Osteoblast (primary cell): ENCODE measurements around the gene BCAS3. TPM values are rescaled to one million over a fixed set of nuclear protein-coding genes. Genes with fewer than 3 reads are reported as not detected.
A peak's percentile ranks its signal among the peaks of the same experiment; 100 is the strongest.

Experiments used
- DNase-seq: peaks from one replicate; pipeline ENCODE4 v3.0.0; 2011; ENCODE audit warnings: low spot score, mixed read lengths; ENCODE audit not compliant: insufficient read length; ENCODE audit errors: missing footprints
- H2AFZ ChIP-seq: 2 replicates; pipeline ENCODE4 v1.6.0; 2011; ENCODE audit warnings: mild to moderate bottlenecking, low read length
- H3K27ac ChIP-seq: 2 replicates; pipeline ENCODE4 v1.5.1; 2011; ENCODE audit warnings: mild to moderate bottlenecking, low read depth, low read length, moderate library complexity
- H3K27me3 ChIP-seq: 2 replicates; pipeline ENCODE4 v1.6.0; 2012; ENCODE audit warnings: mild to moderate bottlenecking, control low read depth, inconsistent platforms, low read length, moderate library complexity; ENCODE audit not compliant: insufficient read depth
- H3K36me3 ChIP-seq: 2 replicates; pipeline ENCODE4 v1.5.1; 2011; ENCODE audit warnings: mild to moderate bottlenecking, low read length, control low read depth, moderate library complexity; ENCODE audit not compliant: insufficient read depth
- H3K4me1 ChIP-seq: 2 replicates; pipeline ENCODE4 v1.5.1; 2011; ENCODE audit warnings: mild to moderate bottlenecking, low read length, control low read depth, moderate library complexity; ENCODE audit not compliant: insufficient read depth
- H3K4me2 ChIP-seq: 2 replicates; pipeline ENCODE4 v1.6.0; 2011; ENCODE audit warnings: mild to moderate bottlenecking, low read length; ENCODE audit not compliant: insufficient read depth
- H3K4me3 ChIP-seq: fragments of 200-600 bp; sonication (generic); 3 replicates; pipeline ENCODE4 v1.5.1; 2012; ENCODE audit warnings: mild to moderate bottlenecking, low read length, inconsistent platforms; ENCODE audit not compliant: insufficient read depth
- H3K79me2 ChIP-seq: 2 replicates; pipeline ENCODE4 v1.6.0; 2012; ENCODE audit warnings: mild to moderate bottlenecking, low read length, control low read depth, inconsistent platforms; ENCODE audit not compliant: insufficient read depth
- H3K9me3 ChIP-seq: 2 replicates; pipeline ENCODE4 v1.5.1; 2011; ENCODE audit warnings: low read depth, low read length, control low read depth
- H4K20me1 ChIP-seq: 2 replicates; pipeline ENCODE4 v1.6.0; 2012; ENCODE audit warnings: mild to moderate bottlenecking, low read length, control low read depth; ENCODE audit not compliant: insufficient read depth
- total RNA-seq: library from RNA; depleted of rRNA; stranded (reverse); fragments of >200 nt; gene quantifications from 2 replicates; pipeline ENCODE4 v1.2.3, GENCODE V29; 2012
- TF ChIP-seq, protein P1 (sequence below): IDR thresholded peaks from 2 replicates; pipeline ENCODE4 v1.5.1; 2011; ENCODE audit warnings: mild to moderate bottlenecking, low read depth, low read length, moderate library complexity; ENCODE audit errors: extremely low read depth

The BCAS3 gene
- total RNA-seq, 1 donor: 31.5 TPM

DNA sequence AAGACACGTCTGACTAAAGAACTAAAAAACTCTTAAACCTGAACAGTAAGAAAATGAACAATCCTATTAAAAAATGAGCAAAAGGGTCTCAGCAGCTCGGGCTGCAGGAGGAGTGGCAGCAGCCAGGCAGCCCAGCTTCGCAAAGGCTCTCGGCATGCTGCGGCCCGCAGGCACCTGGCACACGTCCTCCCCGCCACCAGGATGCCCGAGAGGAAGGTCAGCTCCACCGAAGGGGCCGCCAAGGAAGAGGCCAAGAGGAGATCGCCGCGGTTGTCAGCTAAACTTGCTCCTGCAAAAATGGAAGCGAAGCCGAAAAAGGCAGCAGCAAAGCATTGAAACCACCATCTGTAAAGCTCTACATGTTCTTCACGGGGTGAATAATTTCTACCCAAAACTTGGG lies 173.5 kb downstream of the BCAS3 start:
- H3K4me1 ChIP-seq: no peaks in the 10 kb centered on the region
- TF ChIP-seq, protein P1, sequence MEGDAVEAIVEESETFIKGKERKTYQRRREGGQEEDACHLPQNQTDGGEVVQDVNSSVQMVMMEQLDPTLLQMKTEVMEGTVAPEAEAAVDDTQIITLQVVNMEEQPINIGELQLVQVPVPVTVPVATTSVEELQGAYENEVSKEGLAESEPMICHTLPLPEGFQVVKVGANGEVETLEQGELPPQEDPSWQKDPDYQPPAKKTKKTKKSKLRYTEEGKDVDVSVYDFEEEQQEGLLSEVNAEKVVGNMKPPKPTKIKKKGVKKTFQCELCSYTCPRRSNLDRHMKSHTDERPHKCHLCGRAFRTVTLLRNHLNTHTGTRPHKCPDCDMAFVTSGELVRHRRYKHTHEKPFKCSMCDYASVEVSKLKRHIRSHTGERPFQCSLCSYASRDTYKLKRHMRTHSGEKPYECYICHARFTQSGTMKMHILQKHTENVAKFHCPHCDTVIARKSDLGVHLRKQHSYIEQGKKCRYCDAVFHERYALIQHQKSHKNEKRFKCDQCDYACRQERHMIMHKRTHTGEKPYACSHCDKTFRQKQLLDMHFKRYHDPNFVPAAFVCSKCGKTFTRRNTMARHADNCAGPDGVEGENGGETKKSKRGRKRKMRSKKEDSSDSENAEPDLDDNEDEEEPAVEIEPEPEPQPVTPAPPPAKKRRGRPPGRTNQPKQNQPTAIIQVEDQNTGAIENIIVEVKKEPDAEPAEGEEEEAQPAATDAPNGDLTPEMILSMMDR: no peak
- no peak overlapping the region for H3K4me3 ChIP-seq
- no peak overlapping the region for H3K4me2 ChIP-seq
- no peaks in the 10 kb centered on the region for H3K27me3 ChIP-seq
- H3K79me2 ChIP-seq: no peaks in the 10 kb centered on the region
- H3K27ac ChIP-seq: no peak overlapping the region
- no peaks in the 10 kb centered on the region for H4K20me1 ChIP-seq
- H3K36me3 ChIP-seq: no peaks in the 10 kb centered on the region
- no peak for DNase-seq
- H2AFZ ChIP-seq: no peak overlapping the region
- no peaks in the 10 kb centered on the region for H3K9me3 ChIP-seq

DNA sequence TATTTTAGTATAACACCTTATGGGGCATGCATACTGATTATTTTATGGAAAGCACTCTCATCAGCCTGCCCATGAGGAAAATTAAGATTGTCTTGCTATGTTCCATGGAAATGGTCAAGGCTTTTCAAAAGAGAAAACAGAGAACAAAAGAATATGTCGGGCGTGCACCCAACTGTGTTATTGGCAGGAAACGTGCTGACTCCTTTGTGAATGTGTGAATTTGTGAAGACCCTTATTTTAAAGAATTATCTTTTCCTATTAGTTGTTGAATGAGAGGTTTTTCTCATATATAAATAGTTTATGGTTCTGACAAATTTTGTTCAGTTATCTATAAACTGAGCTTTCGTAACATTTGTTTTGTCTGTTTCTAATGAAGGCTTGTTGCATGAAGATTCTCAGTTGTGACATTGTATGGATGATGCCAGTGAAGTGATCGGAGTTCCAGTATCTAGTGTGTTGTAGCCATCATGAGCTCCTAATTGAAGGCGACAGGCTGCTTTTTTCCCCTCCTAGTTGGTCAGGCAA lies 180.0 kb downstream of the BCAS3 start:
- H3K4me3 ChIP-seq: no peak overlapping the region
- TF ChIP-seq, protein P1: no peak
- no peaks in the 10 kb centered on the region for H3K9me3 ChIP-seq
- no peaks in the 10 kb centered on the region for H3K36me3 ChIP-seq
- no peak overlapping the region for H3K4me2 ChIP-seq
- H3K4me1 ChIP-seq: no peaks in the 10 kb centered on the region
- no peaks in the 10 kb centered on the region for H3K27me3 ChIP-seq
- no peak overlapping the region for H3K27ac ChIP-seq
- H2AFZ ChIP-seq: no peak overlapping the region
- no peak for DNase-seq
- H4K20me1 ChIP-seq: no peaks in the 10 kb centered on the region
- no peaks in the 10 kb centered on the region for H3K79me2 ChIP-seq

DNA sequence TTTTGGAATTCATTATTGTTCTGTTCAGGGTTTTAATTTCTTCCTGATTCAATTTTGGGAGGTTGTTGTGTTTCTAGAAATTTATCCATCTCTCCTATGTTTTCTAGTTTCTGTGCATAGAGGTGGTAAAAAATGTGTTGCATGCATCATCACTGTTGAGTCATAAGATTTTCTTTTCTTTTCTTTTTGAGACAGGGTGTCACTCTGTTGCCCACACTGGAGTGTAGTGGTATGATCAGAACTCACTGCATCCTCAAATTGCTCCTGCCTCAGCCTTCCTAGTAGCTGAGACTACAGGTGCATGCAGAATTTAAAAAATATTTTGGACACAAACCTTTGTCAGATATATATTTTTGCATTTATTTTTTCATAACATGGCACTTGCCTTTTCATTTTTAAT lies 184.8 kb downstream of the BCAS3 start:
- H3K4me1 ChIP-seq: peaks cover 8% of the 10 kb centered on the region
- DNase-seq: no peak
- no peaks in the 10 kb centered on the region for H4K20me1 ChIP-seq
- no peak overlapping the region for H3K4me3 ChIP-seq
- no peaks in the 10 kb centered on the region for H3K36me3 ChIP-seq
- H2AFZ ChIP-seq: no peak overlapping the region
- no peak overlapping the region for H3K27ac ChIP-seq
- no peaks in the 10 kb centered on the region for H3K27me3 ChIP-seq
- TF ChIP-seq, protein P1: no peak
- no peaks in the 10 kb centered on the region for H3K9me3 ChIP-seq
- no peak overlapping the region for H3K4me2 ChIP-seq
- no peaks in the 10 kb centered on the region for H3K79me2 ChIP-seq

DNA sequence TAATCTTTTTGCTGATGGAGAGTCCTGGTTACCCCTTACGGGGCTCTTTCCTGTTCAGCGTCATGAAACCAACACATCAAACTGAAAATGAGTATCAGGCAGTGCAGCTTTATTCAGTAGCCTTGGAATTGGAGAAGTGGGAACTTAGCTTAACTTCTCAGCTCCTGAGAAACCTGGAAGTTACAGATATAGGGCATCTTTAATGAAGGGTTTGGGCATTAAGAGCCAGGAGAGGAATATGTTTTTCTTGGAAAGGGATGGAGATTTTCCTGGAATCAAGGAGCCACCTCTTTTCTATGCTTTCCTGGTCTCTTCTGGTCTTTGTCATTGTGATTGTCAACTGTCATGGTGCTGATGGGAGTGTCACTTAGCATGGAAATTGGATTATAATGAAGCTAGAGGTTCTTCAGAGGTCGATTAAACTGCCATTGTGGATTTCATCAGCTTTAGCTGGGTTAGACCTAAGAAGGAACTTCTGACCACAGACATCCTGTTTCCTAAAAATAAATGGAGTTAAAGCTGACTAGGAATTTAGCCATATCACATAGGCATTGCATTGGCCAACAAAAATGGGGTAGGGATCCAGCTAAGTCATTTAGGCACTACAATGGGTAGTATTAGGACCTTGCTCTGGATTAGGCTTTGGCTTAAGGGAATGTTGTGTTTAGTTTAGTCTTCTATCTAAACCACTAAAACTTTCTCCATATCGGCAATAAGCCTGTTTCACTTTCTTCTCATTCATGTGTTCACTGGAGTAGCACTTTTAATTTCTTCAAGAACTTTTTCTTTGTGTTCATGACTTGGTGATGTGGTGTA lies 186.4 kb downstream of the BCAS3 start:
- no peaks in the 10 kb centered on the region for H3K9me3 ChIP-seq
- H4K20me1 ChIP-seq: no peaks in the 10 kb centered on the region
- H3K27me3 ChIP-seq: no peaks in the 10 kb centered on the region
- H3K79me2 ChIP-seq: no peaks in the 10 kb centered on the region
- peak overlapping the region; percentile 10 for H3K4me3 ChIP-seq
- peak overlapping the region; percentile 35 for H2AFZ ChIP-seq
- DNase-seq: peak; percentile 3
- TF ChIP-seq, protein P1: no peak
- H3K27ac ChIP-seq: peak overlapping the region; percentile 10
- peaks cover 8% of the 10 kb centered on the region for H3K4me1 ChIP-seq
- no peaks in the 10 kb centered on the region for H3K36me3 ChIP-seq
- peak overlapping the region; percentile 68 for H3K4me2 ChIP-seq
